Left lung (tissue), 10 donors: ENCODE measurements around the gene CCDC185. TPM values are rescaled to one million over a fixed set of nuclear protein-coding genes. Genes with fewer than 3 reads are reported as not detected.

Source experiments
- ATAC-seq: fragments of 200-7000 bp; cut with Tn5 transposase; one replicate; pipeline ENCODE4 v1.9.1; 2020; ENCODE audit warnings: moderate library complexity
- DNase-seq, 4 donors: peaks; one replicate each; pipeline ENCODE4 v3.0.0-alpha.2; 2013 to 2020
- H3K27ac ChIP-seq, 2 donors: fragments of 200-600 bp; sonication (generic) in 1 of 2; one replicate each; pipeline versions ENCODE4 v1.5.0 to v1.8.0; 2020 to 2021
- H3K27me3 ChIP-seq, 2 donors: fragments of 200-600 bp; sonication (generic) in 1 of 2; one replicate each; pipeline versions ENCODE4 v1.5.0 to v1.8.0; 2020 to 2021
- H3K36me3 ChIP-seq, 2 donors: fragments of 200-600 bp; sonication (generic) in 1 of 2; one replicate each; pipeline versions ENCODE4 v1.5.0 to v1.8.0; 2020 to 2021
- H3K4me1 ChIP-seq, 2 donors: fragments of 200-600 bp; one replicate each; pipeline ENCODE4 v1.8.0; 2021
- H3K4me3 ChIP-seq, 2 donors: fragments of 200-600 bp; sonication (generic) in 1 of 2; one replicate each; pipeline versions ENCODE4 v1.5.0 to v1.8.0; 2020 to 2021; ENCODE audit warnings: mild to moderate bottlenecking in 1 of 2
- H3K9me3 ChIP-seq, 2 donors: fragments of 200-600 bp; sonication (generic) in 1 of 2; one replicate each; pipeline versions ENCODE4 v1.5.0 to v1.8.0; 2020 to 2021
- CTCF ChIP-seq, 2 donors: fragments of 200-600 bp; sonication (generic) in 1 of 2; IDR thresholded peaks; one replicate each; pipeline versions ENCODE4 v1.5.0 to v1.8.0; 2021; ENCODE audit warnings: antibody characterized with exemption in 2 of 2
- intact Hi-C, 2 donors: fragments of 100-400 bp; cut with DNase I; formaldehyde crosslinking; loops; one replicate each; pipeline versions ENCODE4 v1.11.2 to v1.14.2; 2022
- polyA plus RNA-seq, 6 donors: library from polyadenylated mRNA; unstranded; fragments of 120-200 nt; gene quantifications; one replicate each; pipeline ENCODE4 v1.2.1, GENCODE V29; 2013; ENCODE audit not compliant: insufficient read length in 6 of 6
- total RNA-seq, 2 donors: library from RNA; stranded (reverse); fragmentation: NEBNext Ultra II Directional; extraction: Animal tissue kit (Norgen Biotek cat#: 25700); gene quantifications; one replicate each; pipeline ENCODE4 v1.2.1, GENCODE V29; 2021
- donor health status: DM: no; HTN: yes; CAD: no.
- donor health status: DM: no; HTN: no; CAD: no.

The CCDC185 gene
- total and polyA plus RNA-seq, 8 donors, result 0.11 to 0.13 TPM; not detected in 6

GRCh38 chr1:223403184-223403815, 10.1 kb downstream of the CCDC185 start:
- H3K9me3 ChIP-seq, result no peaks in the 10 kb centered on the region
- H3K4me1 ChIP-seq, result peaks cover 0 to 6% of the 10 kb centered on the region in 2 donors
- peak; percentile 29 for ATAC-seq
- no peak for DNase-seq
- H3K4me3 ChIP-seq, result no peak overlapping the region
- intact Hi-C loops, result no loop called here
- TF ChIP-seq CTCF (IDR thresholded peaks at IDR 0.05), result no peak
- no peak overlapping the region for H3K27ac ChIP-seq
- H3K36me3 ChIP-seq, result no peaks in the 10 kb centered on the region
- H3K27me3 ChIP-seq, result no peaks in the 10 kb centered on the region

- H3K4me3 ChIP-seq, result no peak overlapping the region
- DNase-seq (no peak), ATAC-seq (no peak)
- no peak overlapping the region for H3K27ac ChIP-seq
- no peaks in the 10 kb centered on the region for H3K9me3 ChIP-seq
- TF ChIP-seq CTCF (IDR thresholded peaks at IDR 0.05), result no peak
- no peaks in the 10 kb centered on the region for H3K36me3 ChIP-seq
- no peaks in the 10 kb centered on the region for H3K27me3 ChIP-seq
- H3K4me1 ChIP-seq, result peaks cover 0 to 6% of the 10 kb centered on the region in 2 donors
- intact Hi-C loops, result no loop called here
Observed at GRCh38 chr1:223405507-223405906, 12.3 kb downstream of the CCDC185 start.

GRCh38 chr1:223410036-223410435, 16.8 kb downstream of the CCDC185 start:
- Histone ChIP-seq H3K4me1 (no peaks in the 10 kb centered on the region), H3K4me3 (no peak overlapping the region), H3K27me3 (no peaks in the 10 kb centered on the region), H3K27ac (no peak overlapping the region), H3K9me3 (no peaks in the 10 kb centered on the region), H3K36me3 (no peaks in the 10 kb centered on the region)
- intact Hi-C loops, result no loop called here
- no peak for ATAC-seq
- TF ChIP-seq CTCF (IDR thresholded peaks at IDR 0.05), result no peak
- DNase-seq, result no peak

- no peak overlapping the region for H3K27ac ChIP-seq
- no peaks in the 10 kb centered on the region for H3K4me1 ChIP-seq
- H3K27me3 ChIP-seq, result no peaks in the 10 kb centered on the region
- no peaks in the 10 kb centered on the region for H3K36me3 ChIP-seq
- DNase-seq (no peak), ATAC-seq (peak; percentile 24)
- H3K4me3 ChIP-seq, result no peak overlapping the region
- TF ChIP-seq CTCF (IDR thresholded peaks at IDR 0.05), result no peak
- intact Hi-C loops, result no loop called here
- H3K9me3 ChIP-seq, result no peaks in the 10 kb centered on the region
Observed at GRCh38 chr1:223411309-223411708, 18.1 kb downstream of the CCDC185 start.

- no peak for TF ChIP-seq CTCF (IDR thresholded peaks at IDR 0.05)
- ATAC-seq (no peak), DNase-seq (no peak)
- intact Hi-C loops, result no loop called here
- H3K9me3 ChIP-seq, result no peaks in the 10 kb centered on the region
- no peaks in the 10 kb centered on the region for H3K4me1 ChIP-seq
- no peak overlapping the region for H3K4me3 ChIP-seq
- H3K36me3 ChIP-seq, result no peaks in the 10 kb centered on the region
- H3K27me3 ChIP-seq, result no peaks in the 10 kb centered on the region
- H3K27ac ChIP-seq, result no peak overlapping the region
Observed at GRCh38 chr1:223411710-223412109, 18.5 kb downstream of the CCDC185 start.
